Measurements from ENCODE around the gene CBLB. TPM values are rescaled to one million over a fixed set of nuclear protein-coding genes. Genes with fewer than 3 reads are reported as not detected.

The CBLB gene
- total RNA-seq, 2 experiments from 2014 or later = 24.5 to 38.5 TPM

GRCh38 chr3:105790534-105790933 lies 78.3 kb downstream of the CBLB start:
- Histone ChIP-seq H3K9me2 (ENCODE audit: insufficient read depth, low read length) (no peaks in the 10 kb centered on the region), H3K79me2 (ENCODE audit: insufficient read depth, low read depth, low read length) (0 out of 2 replicates have a peak, but pooled peaks cover 8% of the 10 kb centered on the region), H3K4me3 (ENCODE audit: low read depth, low read length, poor library complexity, severe bottlenecking) (no peak overlapping the region), H3K9me3 (ENCODE audit: low read length) (no peaks in the 10 kb centered on the region), H4K20me1 (ENCODE audit: insufficient read depth, low read length) (no peaks in the 10 kb centered on the region), H3K36me3 (ENCODE audit: insufficient read depth, low read length) (no peaks in the 10 kb centered on the region), H2AFZ (ENCODE audit: low read length) (no peak overlapping the region), H3K27ac (ENCODE audit: low read depth, low read length, poor library complexity, severe bottlenecking) (no peak overlapping the region), H3K4me2 (ENCODE audit: low read length) (no peak overlapping the region), H3K4me1 (ENCODE audit: insufficient read depth, low read length, poor library complexity, severe bottlenecking) (peaks cover 5% of the 10 kb centered on the region)
- CTCF ChIA-PET (ENCODE audit: unreplicated experiment) = no interaction called here
- POLR2A ChIA-PET = no interaction called here
- TF ChIP-seq EZH2phosphoT487 (IDR thresholded peaks at IDR 0.05; ENCODE audit: borderline replicate concordance, low read depth, low read length) (no peak), CTCF (conservative IDR thresholded peaks at IDR 0.05; ENCODE audit: low read length) (no peak)
- intact Hi-C loops (cut with micrococcal nuclease; ENCODE audit: unreplicated experiment) = no loop called here
- no peak for DNase-seq (ENCODE audit: low spot score)
- BruUV-seq (replicated peaks) = no TSS peak

GRCh38 chr3:105788593-105788992 lies 80.2 kb downstream of the CBLB start:
- CTCF ChIA-PET (ENCODE audit: unreplicated experiment) = no interaction called here
- Histone ChIP-seq H3K9me3 (ENCODE audit: low read length) (no peaks in the 10 kb centered on the region), H3K4me2 (ENCODE audit: low read length) (no peak overlapping the region), H3K79me2 (ENCODE audit: insufficient read depth, low read depth, low read length) (0 out of 2 replicates have a peak, but pooled peaks cover 8% of the 10 kb centered on the region), H3K36me3 (ENCODE audit: insufficient read depth, low read length) (no peaks in the 10 kb centered on the region), H4K20me1 (ENCODE audit: insufficient read depth, low read length) (no peaks in the 10 kb centered on the region), H3K4me1 (ENCODE audit: insufficient read depth, low read length, poor library complexity, severe bottlenecking) (peaks cover 5% of the 10 kb centered on the region), H2AFZ (ENCODE audit: low read length) (no peak overlapping the region), H3K9me2 (ENCODE audit: insufficient read depth, low read length) (no peaks in the 10 kb centered on the region), H3K27ac (ENCODE audit: low read depth, low read length, poor library complexity, severe bottlenecking) (no peak overlapping the region), H3K4me3 (ENCODE audit: low read depth, low read length, poor library complexity, severe bottlenecking) (no peak overlapping the region)
- DNase-seq (ENCODE audit: low spot score) = no peak
- intact Hi-C loops (cut with micrococcal nuclease; ENCODE audit: unreplicated experiment) = no loop called here
- no TSS peak for BruUV-seq (replicated peaks)
- POLR2A ChIA-PET = interaction anchor here (0.6 to 1.9 kb wide), 14 partner anchors 8 to 1037 kb away, joined by 3 to 9 read pairs (median 4); no protein-coding TSS in a partner anchor
- TF ChIP-seq EZH2phosphoT487 (IDR thresholded peaks at IDR 0.05; ENCODE audit: borderline replicate concordance, low read depth, low read length) (no peak), CTCF (conservative IDR thresholded peaks at IDR 0.05; ENCODE audit: low read length) (no peak)

- Histone ChIP-seq H3K9me3 (ENCODE audit: low read length) (no peaks in the 10 kb centered on the region), H4K20me1 (ENCODE audit: insufficient read depth, low read length) (no peaks in the 10 kb centered on the region), H3K9me2 (ENCODE audit: insufficient read depth, low read length) (no peaks in the 10 kb centered on the region), H2AFZ (ENCODE audit: low read length) (no peak overlapping the region), H3K4me1 (ENCODE audit: insufficient read depth, low read length, poor library complexity, severe bottlenecking) (peaks cover 4% of the 10 kb centered on the region), H3K27ac (ENCODE audit: low read depth, low read length, poor library complexity, severe bottlenecking) (no peak overlapping the region), H3K36me3 (ENCODE audit: insufficient read depth, low read length) (no peaks in the 10 kb centered on the region), H3K79me2 (ENCODE audit: insufficient read depth, low read depth, low read length) (0 out of 2 replicates have a peak, but pooled peaks cover 8% of the 10 kb centered on the region), H3K4me2 (ENCODE audit: low read length) (no peak overlapping the region), H3K4me3 (ENCODE audit: low read depth, low read length, poor library complexity, severe bottlenecking) (no peak overlapping the region)
- BruUV-seq (replicated peaks) = no TSS peak
- POLR2A ChIA-PET = interaction anchor here (0.6 to 1.3 kb wide), 4 partner anchors 14 to 44 kb away, joined by 3 to 7 read pairs (median 4); no protein-coding TSS in a partner anchor
- DNase-seq (ENCODE audit: low spot score) = no peak
- TF ChIP-seq EZH2phosphoT487 (IDR thresholded peaks at IDR 0.05; ENCODE audit: borderline replicate concordance, low read depth, low read length) = no peak
- TF ChIP-seq CTCF (conservative IDR thresholded peaks at IDR 0.05; ENCODE audit: low read length) = no peak
- intact Hi-C loops (cut with micrococcal nuclease; ENCODE audit: unreplicated experiment) = no loop called here
- CTCF ChIA-PET (ENCODE audit: unreplicated experiment) = no interaction called here
Observed at GRCh38 chr3:105787453-105787852, 81.4 kb downstream of the CBLB start.

Data from OCI-LY7 (cell line).